GM12878 (cell line): ENCODE results near the gene PIGU. TPM values are rescaled to one million over a fixed set of nuclear protein-coding genes. Genes with fewer than 3 reads are reported as not detected.

ENCODE experiments used
- ATAC-seq: fragments of 200-7000 bp; cut with Tn5 transposase; 3 replicates; pipeline ENCODE4 v1.9.1; 2020; ENCODE audit warnings: mild to moderate bottlenecking, moderate library complexity
- BruUV-seq: library from RNA; stranded (reverse); fragments of 400-500 nt; replicated peaks from 2 replicates; lab custom pipeline; 2021; lab: Mats Ljungman, UMichigan
- CTCF ChIA-PET: fragments of 300-600 bp; sonication (Branson Sonifier 250); formaldehyde crosslinking; extraction: SDS; loops from one replicate; lab custom pipeline; 2021; ENCODE audit warnings: inconsistent platforms; lab: Yijun Ruan, JAX
- POLR2A ChIA-PET: fragments of 350-600 bp; formaldehyde crosslinking; extraction: SDS; loops from one replicate; lab custom pipeline; 2021; ENCODE audit warnings: inconsistent platforms; lab: Charles Lee
- RAD21 ChIA-PET: fragments of 300-600 bp; sonication (Branson Sonifier 250); formaldehyde crosslinking; loops from one replicate; lab custom pipeline; 2023; ENCODE audit warnings: antibody characterized with exemption; ENCODE audit not compliant: unreplicated experiment; lab: Charles Lee
- SMC1A ChIA-PET: fragments of 300-600 bp; sonication (Branson Sonifier 250); formaldehyde crosslinking; loops from one replicate; lab custom pipeline; 2023; ENCODE audit not compliant: unreplicated experiment, uncharacterized antibody; lab: Charles Lee
- DNase-seq: peaks from one replicate; pipeline ENCODE4 v3.0.0-alpha.2; 2011; ENCODE audit warnings: low read depth, low spot score
- FAIRE-seq: peaks from 3 replicates; lab custom pipeline; 2011; peaks lifted over from hg19 to GRCh38; lab: Jason Lieb, UNC
- H2AFZ ChIP-seq: 2 replicates; pipeline ENCODE4 v1.6.0; 2011; ENCODE audit warnings: low read depth, low read length, control low read depth; ENCODE audit not compliant: control insufficient read depth
- H3K27ac ChIP-seq: 2 replicates; pipeline ENCODE4 v1.5.1; 2011; ENCODE audit warnings: control low read depth; ENCODE audit not compliant: control insufficient read depth, insufficient read depth
- H3K27me3 ChIP-seq, 2 experiments: replicated peaks in 1 of 2; 2 replicates each; pipeline versions ENCODE4 v1.6.0 to v1.6.1; 2011; ENCODE audit warnings: low read length in 1 of 2; ENCODE audit not compliant: control insufficient read depth in 2 of 2, insufficient read depth in 2 of 2
- H3K36me3 ChIP-seq, 2 experiments: 2 replicates each; pipeline ENCODE4 v1.5.1; 2011; ENCODE audit warnings: low read length in 1 of 2; ENCODE audit not compliant: control insufficient read depth in 2 of 2, insufficient read depth in 2 of 2
- H3K4me1 ChIP-seq: 2 replicates; pipeline ENCODE4 v1.6.1; 2011; ENCODE audit warnings: mild to moderate bottlenecking, low read length, moderate library complexity, mixed read lengths; ENCODE audit not compliant: control insufficient read depth, insufficient read depth
- H3K4me2 ChIP-seq: 2 replicates; pipeline ENCODE4 v1.6.0; 2011; ENCODE audit warnings: control low read depth; ENCODE audit not compliant: control insufficient read depth, insufficient read depth
- H3K4me3 ChIP-seq: fragments of 200-600 bp; sonication (generic); 2 replicates; pipeline ENCODE4 v1.5.1; 2016
- H3K79me2 ChIP-seq: 2 replicates; pipeline ENCODE4 v1.6.0; 2011; ENCODE audit warnings: low read length; ENCODE audit not compliant: control insufficient read depth, insufficient read depth
- H3K9ac ChIP-seq: 2 replicates; pipeline ENCODE4 v1.8.0; 2011; ENCODE audit warnings: low read length, control low read depth, mixed read lengths; ENCODE audit not compliant: control insufficient read depth, insufficient read depth
- H3K9me3 ChIP-seq: replicated peaks from 3 replicates; pipeline ENCODE4 v1.5.1; 2011; ENCODE audit warnings: mild to moderate bottlenecking, low read length; ENCODE audit not compliant: control insufficient read depth, insufficient read depth
- H4K20me1 ChIP-seq: 2 replicates; pipeline ENCODE4 v1.6.0; 2011; ENCODE audit not compliant: control insufficient read depth, insufficient read depth
- EP300 ChIP-seq, 2 experiments: fragments of 150-350 bp in 1 of 2; IDR thresholded peaks; 2 replicates each; pipeline ENCODE4 v1.6.1; 2011 to 2012; ENCODE audit warnings: low read depth in 2 of 2, low read length in 2 of 2, borderline replicate concordance in 1 of 2, improper control_type of control experiment in 1 of 2, inconsistent platforms in 1 of 2; ENCODE audit not compliant: control insufficient read depth in 1 of 2
- GATAD2B ChIP-seq: fragments of 450-650 bp; conservative IDR thresholded peaks from 2 replicates; pipeline ENCODE4 v1.6.1; 2017; ENCODE audit warnings: low read depth, mild to moderate bottlenecking, moderate library complexity
- SKIL ChIP-seq: fragments of 450-650 bp; IDR thresholded peaks from 2 replicates; pipeline ENCODE4 v1.6.1; 2017; ENCODE audit warnings: mild to moderate bottlenecking, low read depth, inconsistent platforms; ENCODE audit not compliant: poor library complexity, severe bottlenecking
- ZNF217 ChIP-seq: fragments of 450-650 bp; IDR thresholded peaks from 2 replicates; pipeline ENCODE4 v1.6.1; 2017; ENCODE audit warnings: antibody characterized with exemption, mild to moderate bottlenecking
- ZSCAN29 ChIP-seq: fragments of 450-650 bp; IDR thresholded peaks from 2 replicates; pipeline ENCODE4 v1.6.1; 2017; ENCODE audit warnings: mild to moderate bottlenecking, moderate library complexity
- WGBS: methylation state at CpG from one replicate; pipeline ENCODE4 v1.1.6; 2016; ENCODE audit warnings: low lambda C conversion rate; ENCODE audit not compliant: insufficient replicate concordance, insufficient coverage; ENCODE audit errors: missing lambda C conversion rate; 5-methylcytosine and 5-hydroxymethylcytosine counted together
- in situ Hi-C: fragments of 300-500 bp; cut with MboI; formaldehyde crosslinking; loops from 9 replicates; pipeline ENCODE4 v1.14.3; 2018; ENCODE audit warnings: mixed read lengths
- intact Hi-C: fragments of 100-400 bp; cut with micrococcal nuclease; formaldehyde crosslinking; loops from one replicate; pipeline ENCODE4 v1.14.2; 2022; ENCODE audit not compliant: unreplicated experiment
- polyA plus RNA-seq, 11 experiments: library from polyadenylated mRNA; depleted of rRNA in 4 of 11; unstranded in 6 of 11; stranded (reverse) in 5 of 11; fragments of >200 nt; fragmentation: Nextera tagmentation in 4 of 11; fragmentation: Illumina TruSeq in 1 of 11; extraction: Ambion mirVana in 4 of 11; extraction: Trizol in 1 of 11; gene quantifications; 1 replicate in 1 of 11; 2 replicates in 10 of 11; pipeline versions ENCODE4 v1.2.1 to v1.2.3, GENCODE V29; 2011 to 2016; ENCODE audit warnings: inconsistent platforms in 2 of 11, missing spikeins in 2 of 11, low read depth in 1 of 11
- total RNA-seq, 4 experiments: library from RNA; depleted of rRNA in 3 of 4; stranded (reverse); fragments of >200 nt in 3 of 4; fragmentation: Illumina TruSeq in 1 of 4; extraction: Trizol in 1 of 4; gene quantifications; 2 replicates each; pipeline versions ENCODE4 v1.2.1 to v1.2.3, GENCODE V29; 2013 to 2021

Gene PIGU
- total and polyA plus RNA-seq, 10 of the 15 experiments (the other 5 are each of a cell fraction or from before 2014, with no cell fraction given) = 4.1 to 88.2 (median 25.0) TPM

DNA sequence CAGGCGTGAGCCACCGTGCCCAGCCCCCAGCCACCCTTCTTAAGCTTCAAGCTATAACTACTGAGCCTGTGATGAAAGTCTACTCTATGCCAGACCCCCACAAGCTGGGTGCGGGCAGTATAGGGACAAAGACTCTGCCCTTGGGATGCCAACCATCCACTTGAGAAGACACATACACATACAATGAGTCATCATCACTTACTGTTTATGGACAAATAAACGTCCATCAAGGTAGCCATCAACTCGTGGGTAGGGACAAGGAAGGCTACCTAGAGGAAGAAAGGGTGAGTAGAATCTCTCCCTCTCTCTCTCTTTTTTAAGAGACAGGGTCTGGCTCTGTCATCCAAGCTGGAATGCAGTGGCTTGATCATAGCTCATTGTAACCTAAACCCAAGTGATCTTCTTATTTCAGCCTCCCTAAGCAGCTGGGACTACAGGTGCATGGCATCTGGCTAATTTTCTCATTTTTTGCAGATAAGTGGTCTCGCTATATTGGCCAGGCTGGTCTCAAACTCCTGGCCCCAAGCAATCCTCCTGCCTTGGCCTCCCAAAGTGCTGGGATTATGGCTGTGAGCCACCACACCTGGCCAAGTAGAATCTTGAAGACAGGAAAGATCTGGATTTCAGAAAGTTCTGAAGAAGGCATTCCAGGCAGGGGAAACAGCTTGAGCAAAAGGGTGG lies 24.7 kb upstream of the PIGU start:
- Histone ChIP-seq H3K4me1 (peaks cover 3% of the 10 kb centered on the region; the same call in 1 of the 2 replicates), H3K27me3 (no peaks in the 10 kb centered on the region), H3K4me3 (no peak overlapping the region), H3K79me2 (no peaks in the 10 kb centered on the region), H3K36me3 (no peaks in the 10 kb centered on the region), H3K9ac (no peak overlapping the region), H2AFZ (no peak overlapping the region), H4K20me1 (no peaks in the 10 kb centered on the region), H3K27ac (no peak overlapping the region), H3K9me3 (no peaks in the 10 kb centered on the region), H3K4me2 (no peak overlapping the region)
- no TSS peak for BruUV-seq
- TF ChIP-seq GATAD2B (no peak), ZNF217 (no peak), EP300 (IDR thresholded peaks at IDR 0.05; ENCODE audit: borderline replicate concordance in 1 of 2, control insufficient read depth in 1 of 2, low read depth in 2 of 2, low read length in 2 of 2) (no peak), SKIL (no peak), ZSCAN29 (no peak)
- intact Hi-C loops (no loop called here), in situ Hi-C loops (no loop called here)
- ChIA-PET CTCF (no interaction called here), SMC1A (interaction anchor here (1.6 kb wide), 1 partner anchor 389 kb away, joined by 3 read pairs; no protein-coding TSS in a partner anchor), RAD21 (interaction anchor here (0.6 to 0.9 kb wide), 2 partner anchors 68 to 345 kb away, joined by 3 read pairs; no protein-coding TSS in a partner anchor), POLR2A (no interaction called here)
- no peak for FAIRE-seq
- 62% methylated on average over 6 of the region's 6 CpGs for WGBS
- DNase-seq = no peak
- no peak for ATAC-seq
